Naive B cell (primary cell): Measurements from ENCODE around the gene ADAMTSL4. TPM values are rescaled to one million over a fixed set of nuclear protein-coding genes. Genes with fewer than 3 reads are reported as not detected.

Experiments
- ATAC-seq, 2 donors: fragments of 150-1000 bp; cut with Tn5 transposase; 2 replicates each; pipeline ENCODE4 v1.10.0; 2021; ENCODE audit warnings: low read depth in 2 of 2, mild to moderate bottlenecking in 2 of 2, moderate library complexity in 2 of 2
- DNase-seq: peaks from one replicate; pipeline ENCODE4 v3.0.0; 2022
- H3K27ac Mint-ChIP-seq, 6 donors: one replicate each; pipeline ENCODE4 v1.8.0; 2020 to 2022; ENCODE audit warnings: mild to moderate bottlenecking in 6 of 6, mixed read lengths in 6 of 6, moderate library complexity in 5 of 6, inconsistent platforms in 2 of 6
- H3K27me3 Mint-ChIP-seq, 3 donors: one replicate each; pipeline ENCODE4 v1.8.0; 2021 to 2022; ENCODE audit warnings: mixed read lengths in 3 of 3, mild to moderate bottlenecking in 1 of 3
- H3K36me3 Mint-ChIP-seq, 2 donors: one replicate each; pipeline ENCODE4 v1.8.0; 2020 to 2022; ENCODE audit warnings: mixed read lengths in 2 of 2, inconsistent platforms in 1 of 2, mild to moderate bottlenecking in 1 of 2
- H3K4me1 Mint-ChIP-seq, 3 donors: one replicate each; pipeline ENCODE4 v1.8.0; 2020 to 2022; ENCODE audit warnings: mixed read lengths in 3 of 3, inconsistent platforms in 1 of 3, mild to moderate bottlenecking in 1 of 3, moderate library complexity in 1 of 3
- H3K4me3 Mint-ChIP-seq, 8 donors: one replicate each; pipeline ENCODE4 v1.8.0; 2020 to 2022; ENCODE audit warnings: mild to moderate bottlenecking in 8 of 8, mixed read lengths in 8 of 8, moderate library complexity in 8 of 8, inconsistent platforms in 2 of 8
- H3K9me3 Mint-ChIP-seq, 7 donors: one replicate each; pipeline ENCODE4 v1.8.0; 2020 to 2022; ENCODE audit warnings: mixed read lengths in 7 of 7, mild to moderate bottlenecking in 5 of 7, inconsistent platforms in 2 of 7, moderate library complexity in 1 of 7
- polyA plus RNA-seq, 6 donors: library from polyadenylated mRNA; unstranded; fragments of 300-500 nt; fragmentation: Illumina TruSeq; gene quantifications; one replicate each; pipeline ENCODE4 v1.2.3, GENCODE V29; 2021; ENCODE audit warnings: low read depth in 6 of 6

The ADAMTSL4 gene
- polyA plus RNA-seq, 6 donors from 2014 or later: not detected

DNA sequence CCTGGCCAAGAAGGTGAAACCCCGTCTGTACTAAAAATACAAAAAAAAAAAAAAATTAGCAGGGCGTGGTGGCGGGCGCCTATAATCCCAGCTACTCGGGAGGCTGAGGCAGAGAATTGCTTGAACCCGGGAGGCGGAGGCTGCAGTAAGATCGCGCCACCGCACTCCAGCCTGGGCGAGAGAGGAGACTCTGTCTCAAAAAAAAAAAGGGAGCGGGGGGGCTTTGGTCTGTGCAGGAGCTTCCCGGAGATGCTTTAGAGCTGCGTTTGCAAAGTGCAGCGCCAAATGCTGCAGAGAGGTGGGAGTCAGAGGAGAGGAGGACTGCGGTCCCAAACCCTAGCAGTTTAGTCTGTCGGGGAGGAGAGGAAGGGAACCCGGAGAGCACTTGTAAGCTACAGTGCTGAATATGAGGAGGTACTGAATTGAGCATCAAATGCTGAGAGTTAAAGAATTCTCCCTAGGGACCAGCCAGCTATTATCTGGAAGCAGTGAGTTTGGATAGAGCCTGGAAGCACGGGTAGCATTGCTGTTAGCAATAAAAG, 33.1 kb upstream of the ADAMTSL4 start:
- H3K27ac Mint-ChIP-seq: peak overlapping the region; percentile 76 to 95 (median 89)
- H3K36me3 Mint-ChIP-seq: no peaks in the 10 kb centered on the region
- DNase-seq: no peak
- no peak for ATAC-seq
- H3K4me1 Mint-ChIP-seq: peaks cover 27 to 32% (median 28%) of the 10 kb centered on the region in 3 donors
- H3K9me3 Mint-ChIP-seq: no peaks in the 10 kb centered on the region
- H3K4me3 Mint-ChIP-seq: peak overlapping the region; percentile 84 to 96 (median 94)
- no peaks in the 10 kb centered on the region for H3K27me3 Mint-ChIP-seq

- no peaks in the 10 kb centered on the region for H3K9me3 Mint-ChIP-seq
- no peaks in the 10 kb centered on the region for H3K36me3 Mint-ChIP-seq
- peaks cover 27 to 32% (median 28%) of the 10 kb centered on the region in 3 donors for H3K4me1 Mint-ChIP-seq
- DNase-seq: no peak
- H3K27ac Mint-ChIP-seq: peak overlapping the region; percentile 76 to 98 (median 96)
- ATAC-seq: peak; percentile 4 to 14
- no peaks in the 10 kb centered on the region for H3K27me3 Mint-ChIP-seq
- peak overlapping the region; percentile 84 to 96 (median 94) for H3K4me3 Mint-ChIP-seq
These were observed 32.6 kb upstream of the ADAMTSL4 start for GRCh38 chr1:150516616-150517015.

GRCh38 chr1:150521196-150521968, 27.8 kb upstream of the ADAMTSL4 start:
- no peaks in the 10 kb centered on the region for H3K27me3 Mint-ChIP-seq
- H3K4me3 Mint-ChIP-seq: no peak overlapping the region
- ATAC-seq (no peak), DNase-seq (no peak)
- peaks cover 12 to 15% (median 15%) of the 10 kb centered on the region in 3 donors for H3K4me1 Mint-ChIP-seq
- no peaks in the 10 kb centered on the region for H3K36me3 Mint-ChIP-seq
- H3K27ac Mint-ChIP-seq: peak overlapping the region in 1 of 6 donors; percentile 39
- H3K9me3 Mint-ChIP-seq: no peaks in the 10 kb centered on the region

- Mint-ChIP-seq H3K36me3 (no peaks in the 10 kb centered on the region), H3K27ac (no peak overlapping the region), H3K4me1 (no peaks in the 10 kb centered on the region), H3K27me3 (no peaks in the 10 kb centered on the region), H3K9me3 (no peaks in the 10 kb centered on the region), H3K4me3 (no peak overlapping the region)
- no peak for DNase-seq
- no peak for ATAC-seq
These were observed 23.9 kb upstream of the ADAMTSL4 start for GRCh38 chr1:150525348-150525747.

GRCh38 chr1:150528196-150528595, 21.0 kb upstream of the ADAMTSL4 start:
- DNase-seq (no peak), ATAC-seq (no peak)
- Mint-ChIP-seq H3K36me3 (no peaks in the 10 kb centered on the region), H3K27me3 (no peaks in the 10 kb centered on the region), H3K27ac (no peak overlapping the region), H3K4me3 (no peak overlapping the region), H3K9me3 (no peaks in the 10 kb centered on the region), H3K4me1 (peaks cover 4 to 7% (median 4%) of the 10 kb centered on the region in 3 donors)

DNA sequence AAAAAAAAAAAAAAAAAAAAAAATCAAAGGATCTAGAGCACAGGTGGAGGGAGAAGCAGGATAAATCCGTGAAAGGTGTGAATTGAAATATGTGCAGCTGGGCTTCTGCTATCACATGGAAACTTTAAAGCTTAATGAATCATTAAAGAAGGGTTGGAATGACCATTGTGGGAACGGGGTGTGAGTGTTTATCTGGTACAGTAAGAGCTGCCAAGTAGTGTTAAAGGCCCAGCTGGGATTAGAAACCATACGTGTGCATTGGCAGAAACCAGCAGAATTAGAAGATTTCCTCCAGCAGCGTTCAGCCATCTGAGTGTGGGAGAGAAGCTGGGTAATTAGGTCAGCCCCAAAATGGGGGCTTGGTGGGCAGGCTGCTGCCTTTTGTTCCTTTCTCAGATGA, 20.2 kb upstream of the ADAMTSL4 start:
- H3K4me1 Mint-ChIP-seq: peaks cover 4 to 7% (median 4%) of the 10 kb centered on the region in 3 donors
- H3K27me3 Mint-ChIP-seq: no peaks in the 10 kb centered on the region
- no peaks in the 10 kb centered on the region for H3K9me3 Mint-ChIP-seq
- no peak overlapping the region for H3K27ac Mint-ChIP-seq
- no peaks in the 10 kb centered on the region for H3K36me3 Mint-ChIP-seq
- ATAC-seq (no peak), DNase-seq (no peak)
- no peak overlapping the region for H3K4me3 Mint-ChIP-seq

DNA sequence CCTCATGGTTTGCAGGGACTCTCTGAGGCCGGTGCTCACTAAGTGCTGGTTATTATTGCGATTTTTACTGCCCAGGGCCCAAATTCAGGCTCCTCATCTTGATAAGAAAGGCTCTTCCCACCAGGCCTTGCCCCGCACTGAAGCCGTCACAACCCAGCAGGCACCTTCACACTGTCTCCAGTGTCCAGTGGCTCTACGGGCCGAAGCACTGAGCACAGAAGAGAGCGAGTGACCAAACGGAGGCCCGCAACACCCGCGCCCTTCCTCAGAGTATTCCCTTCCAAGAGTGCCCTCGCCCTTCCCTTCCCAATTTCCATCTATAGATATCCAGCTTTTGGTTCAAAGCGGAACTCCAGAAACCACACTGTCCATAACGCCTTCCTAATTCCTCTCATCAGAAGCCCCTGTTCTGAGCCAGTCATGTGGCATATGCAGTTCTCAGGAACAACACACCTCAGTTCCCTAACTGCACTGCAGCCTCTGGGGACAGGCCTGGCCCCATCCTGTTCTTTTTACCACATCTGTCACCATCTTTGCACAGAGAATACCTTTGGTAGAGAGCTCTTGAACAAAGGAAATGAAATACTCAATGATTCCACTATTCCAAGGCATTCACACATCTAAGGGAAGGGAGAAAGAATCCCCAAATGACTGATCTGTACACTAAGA, 18.6 kb upstream of the ADAMTSL4 start:
- Mint-ChIP-seq H3K36me3 (no peaks in the 10 kb centered on the region), H3K27ac (peak overlapping the region in 2 of 6 donors; percentile 23 to 54), H3K4me1 (peaks cover 4 to 7% (median 4%) of the 10 kb centered on the region in 3 donors), H3K27me3 (no peaks in the 10 kb centered on the region), H3K4me3 (no peak overlapping the region), H3K9me3 (no peaks in the 10 kb centered on the region)
- no peak for DNase-seq
- ATAC-seq: no peak

DNA sequence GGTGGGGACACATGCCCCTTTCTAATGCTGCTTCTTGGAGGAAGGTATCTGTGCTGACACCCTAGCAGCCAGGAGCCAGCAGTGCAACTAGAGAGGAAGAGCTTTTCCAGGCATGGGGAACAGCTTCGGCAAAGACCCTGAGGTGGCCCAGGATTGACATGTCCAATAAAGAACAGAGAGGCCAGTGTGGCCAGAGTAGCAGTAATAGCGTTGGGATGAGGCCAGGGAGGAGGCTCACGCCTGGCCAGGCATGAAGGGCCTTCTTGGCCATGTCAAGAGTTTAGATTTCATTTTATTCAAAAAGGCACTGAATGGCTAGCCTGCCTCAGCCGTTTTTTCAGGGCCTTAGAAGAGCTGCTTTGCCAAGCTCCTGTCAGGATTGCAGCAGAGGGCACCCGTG, 16.3 kb upstream of the ADAMTSL4 start:
- H3K4me1 Mint-ChIP-seq: peaks cover 4 to 7% (median 4%) of the 10 kb centered on the region in 3 donors
- ATAC-seq (no peak), DNase-seq (no peak)
- no peaks in the 10 kb centered on the region for H3K27me3 Mint-ChIP-seq
- H3K9me3 Mint-ChIP-seq: no peaks in the 10 kb centered on the region
- H3K36me3 Mint-ChIP-seq: no peaks in the 10 kb centered on the region
- no peak overlapping the region for H3K27ac Mint-ChIP-seq
- no peak overlapping the region for H3K4me3 Mint-ChIP-seq

GRCh38 chr1:150534002-150534401, 15.2 kb upstream of the ADAMTSL4 start:
- no peaks in the 10 kb centered on the region for H3K36me3 Mint-ChIP-seq
- no peak overlapping the region for H3K4me3 Mint-ChIP-seq
- H3K9me3 Mint-ChIP-seq: no peaks in the 10 kb centered on the region
- DNase-seq (no peak), ATAC-seq (no peak)
- no peak overlapping the region for H3K27ac Mint-ChIP-seq
- no peaks in the 10 kb centered on the region for H3K27me3 Mint-ChIP-seq
- peaks cover 4 to 7% (median 4%) of the 10 kb centered on the region in 3 donors for H3K4me1 Mint-ChIP-seq

DNA sequence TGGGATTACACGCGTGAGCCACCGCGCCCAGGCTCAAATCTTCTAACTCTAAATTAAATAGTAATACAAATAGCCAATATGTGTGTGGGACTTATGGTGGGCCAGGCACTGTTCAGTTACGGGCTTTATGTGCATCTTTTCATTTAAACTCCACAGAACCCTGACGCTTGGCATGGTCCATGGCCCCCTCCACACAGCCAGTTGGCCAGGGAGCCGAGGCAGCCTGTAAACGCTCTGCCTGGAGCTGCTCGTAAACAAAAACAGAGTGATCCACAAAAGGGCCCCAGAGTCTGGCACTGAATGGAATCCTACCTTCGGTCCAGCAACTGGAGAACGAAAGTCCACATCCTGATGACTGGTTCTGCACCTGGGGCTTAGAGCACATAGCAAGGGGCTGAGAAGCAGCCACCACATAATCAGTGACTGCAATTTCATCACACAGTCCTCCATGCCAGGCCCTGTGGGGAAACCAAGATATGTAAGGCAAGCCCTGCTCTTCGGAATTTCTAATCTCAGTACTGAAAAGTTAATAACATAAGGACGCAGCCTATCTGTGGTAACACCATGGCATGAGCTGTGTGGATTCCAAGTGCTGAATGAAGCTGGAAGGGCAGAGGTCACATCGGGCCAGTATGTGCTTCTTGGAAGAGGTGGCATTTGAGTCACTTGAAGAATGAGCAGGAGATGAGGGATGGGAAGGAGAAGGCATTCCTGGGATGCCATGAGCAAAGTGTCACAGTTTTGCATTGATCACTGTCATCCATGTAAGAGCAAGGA, 13.5 kb upstream of the ADAMTSL4 start:
- no peaks in the 10 kb centered on the region for H3K9me3 Mint-ChIP-seq
- no peak for DNase-seq
- peaks cover 0 to 8% (median 0%) of the 10 kb centered on the region in 3 donors for H3K27me3 Mint-ChIP-seq
- H3K4me3 Mint-ChIP-seq: no peak overlapping the region
- ATAC-seq: no peak
- no peaks in the 10 kb centered on the region for H3K36me3 Mint-ChIP-seq
- H3K4me1 Mint-ChIP-seq: peaks cover 4 to 7% (median 4%) of the 10 kb centered on the region in 3 donors
- H3K27ac Mint-ChIP-seq: no peak overlapping the region

- no peaks in the 10 kb centered on the region for H3K9me3 Mint-ChIP-seq
- no peak overlapping the region for H3K4me3 Mint-ChIP-seq
- H3K4me1 Mint-ChIP-seq: peaks cover 4 to 7% (median 4%) of the 10 kb centered on the region in 3 donors
- ATAC-seq: no peak
- DNase-seq: no peak
- H3K27ac Mint-ChIP-seq: no peak overlapping the region
- peaks cover 0 to 8% (median 0%) of the 10 kb centered on the region in 3 donors for H3K27me3 Mint-ChIP-seq
- H3K36me3 Mint-ChIP-seq: no peaks in the 10 kb centered on the region
These were observed 12.1 kb upstream of the ADAMTSL4 start for GRCh38 chr1:150536836-150537731.

DNA sequence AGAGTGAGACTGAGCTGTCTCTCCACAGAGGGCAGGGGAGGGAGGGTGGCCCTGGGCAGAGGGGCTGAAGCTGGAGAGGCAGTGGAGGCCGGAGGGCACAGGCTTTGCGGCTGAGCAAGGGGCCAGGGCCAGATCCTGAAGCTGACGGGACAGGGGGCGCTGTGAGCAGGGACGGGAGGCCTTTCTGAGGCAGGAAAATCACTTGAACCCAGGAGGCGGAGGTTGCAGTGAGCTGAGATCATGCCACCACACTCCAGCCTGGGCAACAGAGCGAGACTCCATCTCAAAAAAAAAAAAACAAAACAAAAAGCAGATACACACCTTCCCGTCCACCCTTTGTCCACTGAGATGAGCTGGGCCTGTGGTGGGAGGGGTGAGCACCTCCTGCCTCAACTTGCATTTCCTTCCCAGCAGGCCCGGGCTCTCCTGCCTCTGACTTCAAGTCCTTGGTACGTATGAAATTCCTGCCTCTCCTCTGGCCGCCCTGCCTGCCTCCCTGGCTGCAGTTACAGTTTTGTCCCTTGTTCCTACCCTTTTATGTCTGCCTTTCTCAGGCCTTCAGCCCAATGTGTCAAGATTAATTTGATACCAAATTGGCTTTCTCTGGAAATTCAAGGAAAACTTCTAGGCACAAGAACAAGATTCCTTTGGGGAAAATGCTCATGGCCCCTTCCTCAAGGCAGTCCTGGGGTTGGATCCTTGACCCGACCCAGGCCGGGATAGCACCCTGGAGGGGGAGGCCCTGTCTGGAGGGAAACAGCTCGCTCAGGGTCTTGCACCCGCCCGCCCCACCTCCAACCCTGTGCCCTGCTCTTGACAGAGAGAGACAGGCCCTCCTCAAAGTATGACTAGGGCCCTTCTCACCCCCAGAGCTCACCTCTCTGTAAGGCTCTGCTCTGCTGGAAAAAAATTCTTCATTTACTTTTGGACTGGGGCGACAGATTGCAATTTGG, 11.2 kb upstream of the ADAMTSL4 start:
- H3K27me3 Mint-ChIP-seq: peaks cover 0 to 8% (median 0%) of the 10 kb centered on the region in 3 donors
- DNase-seq (no peak), ATAC-seq (no peak)
- peak overlapping the region in 1 of 6 donors; percentile 44 for H3K27ac Mint-ChIP-seq
- no peak overlapping the region for H3K4me3 Mint-ChIP-seq
- H3K9me3 Mint-ChIP-seq: no peaks in the 10 kb centered on the region
- H3K36me3 Mint-ChIP-seq: no peaks in the 10 kb centered on the region
- H3K4me1 Mint-ChIP-seq: no peaks in the 10 kb centered on the region
